Measurements from ENCODE around the gene PDZD8. TPM values are rescaled to one million over a fixed set of nuclear protein-coding genes. Genes with fewer than 3 reads are reported as not detected.
"Not testable (repeated sequence)": the region's sequence is repeated elsewhere in the genome, so short reads cannot be mapped to it uniquely, and the experiment has no call there.

Gene PDZD8
- total RNA-seq, 1 donor from 2014 or later = 31.3 TPM

- Histone ChIP-seq H3K36me3 (ENCODE audit: insufficient read depth, low read length) (no peaks in the 10 kb centered on the region), H3K4me1 (ENCODE audit: insufficient read depth, low read length) (no peaks in the 10 kb centered on the region), H2AFZ (ENCODE audit: low read depth, low read length) (no peak overlapping the region), H3K4me2 (ENCODE audit: low read length) (no peak overlapping the region), H3K4me3 (ENCODE audit: insufficient read depth, low read depth, low read length) (no peak overlapping the region), H4K20me1 (ENCODE audit: insufficient read depth, low read length) (no peaks in the 10 kb centered on the region), H3K79me2 (ENCODE audit: insufficient read depth, low read length) (no peaks in the 10 kb centered on the region), H3K9ac (ENCODE audit: low read length) (no peak overlapping the region), H3K27me3 (ENCODE audit: insufficient read depth, low read length) (peaks cover 28% of the 10 kb centered on the region), H3K9me3 (ENCODE audit: insufficient read depth, low read depth, low read length) (no peaks in the 10 kb centered on the region), H3K27ac (ENCODE audit: low read depth, low read length) (no peak overlapping the region)
- DNase-seq (ENCODE audit: low read depth) = no peak
- FAIRE-seq = no peak
- Mint-ChIP-seq H3K4me3 (ENCODE audit: unreplicated experiment) (no peak overlapping the region), H3K27me3 (ENCODE audit: low read depth, unreplicated experiment) (peaks cover 77% of the 10 kb centered on the region), H3K27ac (ENCODE audit: unreplicated experiment) (no peak overlapping the region), H3K36me3 (ENCODE audit: low read depth, unreplicated experiment) (no peaks in the 10 kb centered on the region), H3K9me3 (ENCODE audit: unreplicated experiment) (peaks cover 4% of the 10 kb centered on the region), H3K4me1 (ENCODE audit: low read depth, unreplicated experiment) (peaks cover 2% of the 10 kb centered on the region)
- TF ChIP-seq CTCF (IDR thresholded peaks at IDR 0.05; ENCODE audit: insufficient read depth, low read depth, low read length) (no peak), EZH2 (IDR thresholded peaks at IDR 0.05; ENCODE audit: insufficient read depth, low read length) (no peak)
Observed at GRCh38 chr10:117237401-117237991, 137.7 kb downstream of the PDZD8 start.

- not testable (repeated sequence) for H3K4me1 Mint-ChIP-seq (ENCODE audit: low read depth, unreplicated experiment); H3K27ac Mint-ChIP-seq (ENCODE audit: unreplicated experiment); H4K20me1 ChIP-seq (ENCODE audit: insufficient read depth, low read length); H3K36me3 Mint-ChIP-seq (ENCODE audit: low read depth, unreplicated experiment); FAIRE-seq; H2AFZ ChIP-seq (ENCODE audit: low read depth, low read length); DNase-seq (ENCODE audit: low read depth); H3K4me1 ChIP-seq (ENCODE audit: insufficient read depth, low read length); H3K4me3 ChIP-seq (ENCODE audit: insufficient read depth, low read depth, low read length); H3K36me3 ChIP-seq (ENCODE audit: insufficient read depth, low read length); H3K9ac ChIP-seq (ENCODE audit: low read length); H3K79me2 ChIP-seq (ENCODE audit: insufficient read depth, low read length); H3K9me3 ChIP-seq (ENCODE audit: insufficient read depth, low read depth, low read length); H3K4me3 Mint-ChIP-seq (ENCODE audit: unreplicated experiment); H3K4me2 ChIP-seq (ENCODE audit: low read length); H3K27ac ChIP-seq (ENCODE audit: low read depth, low read length)
- H3K27me3 ChIP-seq (ENCODE audit: insufficient read depth, low read length) = peaks cover 11% of the 10 kb centered on the region
- H3K27me3 Mint-ChIP-seq (ENCODE audit: low read depth, unreplicated experiment) = peaks cover 66% of the 10 kb centered on the region
- peaks cover 18% of the 10 kb centered on the region for H3K9me3 Mint-ChIP-seq (ENCODE audit: unreplicated experiment)
Observed at GRCh38 chr10:117230107-117230506, 145.1 kb downstream of the PDZD8 start.

DNA sequence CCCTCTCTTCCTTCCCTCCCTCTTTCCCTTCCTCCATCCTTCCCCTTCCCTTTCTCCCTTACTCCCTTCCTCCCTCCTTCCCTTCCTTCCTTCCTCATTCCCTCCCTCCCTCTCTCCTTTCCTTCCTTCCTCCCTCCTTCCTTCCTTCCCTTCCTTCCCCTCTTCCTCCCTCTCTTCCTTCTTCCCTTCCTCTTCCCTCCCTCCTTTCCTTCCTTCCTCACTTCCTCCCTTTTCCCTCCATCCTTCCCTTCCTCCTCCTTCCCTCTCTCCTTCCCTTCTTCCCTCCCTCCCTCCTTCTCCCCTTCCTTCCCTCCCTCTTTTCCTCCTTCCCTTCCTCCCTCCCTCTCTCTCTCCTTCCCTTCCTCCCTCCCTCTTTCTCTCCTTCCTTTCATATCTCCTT lies 147.0 kb downstream of the PDZD8 start:
- Histone ChIP-seq H3K9me3 (ENCODE audit: insufficient read depth, low read depth, low read length) (no peaks in the 10 kb centered on the region), H3K4me1 (ENCODE audit: insufficient read depth, low read length) (no peaks in the 10 kb centered on the region), H3K4me2 (ENCODE audit: low read length) (no peak overlapping the region), H3K27me3 (ENCODE audit: insufficient read depth, low read length) (peaks cover 11% of the 10 kb centered on the region), H3K27ac (ENCODE audit: low read depth, low read length) (no peak overlapping the region), H4K20me1 (ENCODE audit: insufficient read depth, low read length) (no peaks in the 10 kb centered on the region), H3K79me2 (ENCODE audit: insufficient read depth, low read length) (no peaks in the 10 kb centered on the region), H3K9ac (ENCODE audit: low read length) (no peak overlapping the region), H2AFZ (ENCODE audit: low read depth, low read length) (no peak overlapping the region), H3K4me3 (ENCODE audit: insufficient read depth, low read depth, low read length) (no peak overlapping the region), H3K36me3 (ENCODE audit: insufficient read depth, low read length) (no peaks in the 10 kb centered on the region)
- Mint-ChIP-seq H3K4me3 (ENCODE audit: unreplicated experiment) (no peak overlapping the region), H3K9me3 (ENCODE audit: unreplicated experiment) (peaks cover 18% of the 10 kb centered on the region), H3K27me3 (ENCODE audit: low read depth, unreplicated experiment) (peaks cover 52% of the 10 kb centered on the region), H3K4me1 (ENCODE audit: low read depth, unreplicated experiment) (no peaks in the 10 kb centered on the region), H3K27ac (ENCODE audit: unreplicated experiment) (no peak overlapping the region), H3K36me3 (ENCODE audit: low read depth, unreplicated experiment) (no peaks in the 10 kb centered on the region)
- TF ChIP-seq CTCF (IDR thresholded peaks at IDR 0.05; ENCODE audit: insufficient read depth, low read depth, low read length) (no peak), EZH2 (IDR thresholded peaks at IDR 0.05; ENCODE audit: insufficient read depth, low read length) (no peak)
- FAIRE-seq = no peak
- no peak for DNase-seq (ENCODE audit: low read depth)

Other genes with a start within 250 kb of the PDZD8 start
- gene VAX1, start 237.2 kb downstream of the PDZD8 start, total RNA-seq = 0.34 and 0.62 TPM in 2 replicates
- not detected in 2 replicates for gene KCNK18, start 178.0 kb downstream of the PDZD8 start, total RNA-seq
- 0.07 TPM in 1 of 2 replicates, not detected in the other for gene SLC18A2, start 134.3 kb downstream of the PDZD8 start, total RNA-seq
- gene EMX2, start 167.3 kb upstream of the PDZD8 start, total RNA-seq = not detected in 2 replicates